ENCODE results near the gene HOXA1. TPM values are rescaled to one million over a fixed set of nuclear protein-coding genes. Genes with fewer than 3 reads are reported as not detected.

Gene HOXA1
- total RNA-seq, 3 donors from 2014 or later: 0.33 to 0.80 (median 0.44) TPM

DNA sequence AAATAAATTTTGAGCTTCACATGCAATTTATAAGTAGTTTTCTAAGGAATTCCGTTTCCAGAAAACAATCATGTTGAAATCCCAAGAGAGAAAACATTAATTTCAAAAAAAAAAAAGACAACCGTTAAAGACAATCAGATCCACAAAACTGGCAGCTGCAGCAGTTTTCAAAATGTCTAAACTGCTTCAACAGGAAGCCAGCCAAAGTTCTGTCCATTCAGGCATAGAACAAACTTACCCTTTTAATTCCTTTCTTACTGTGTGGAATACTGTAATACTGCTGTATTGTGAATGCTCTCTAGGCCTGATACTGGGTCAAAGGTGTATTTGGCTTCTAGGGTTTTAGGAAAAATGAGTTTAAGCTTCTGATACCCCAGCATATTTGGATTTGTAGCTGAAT lies 31.6 kb downstream of the HOXA1 start:
- Histone ChIP-seq H3K27ac (no peak overlapping the region), H3K9me3 (no peaks in the 10 kb centered on the region), H3K27me3 (no peaks in the 10 kb centered on the region), H3K4me3 (no peak overlapping the region), H3K36me3 (no peaks in the 10 kb centered on the region), H3K4me1 (no peaks in the 10 kb centered on the region)
- intact Hi-C loops (cut with DNase I; ENCODE audit: low total_unique reads): no loop called here
- no peak for DNase-seq (ENCODE audit: low spot score in 2 of 2)
- TF ChIP-seq, protein P1, sequence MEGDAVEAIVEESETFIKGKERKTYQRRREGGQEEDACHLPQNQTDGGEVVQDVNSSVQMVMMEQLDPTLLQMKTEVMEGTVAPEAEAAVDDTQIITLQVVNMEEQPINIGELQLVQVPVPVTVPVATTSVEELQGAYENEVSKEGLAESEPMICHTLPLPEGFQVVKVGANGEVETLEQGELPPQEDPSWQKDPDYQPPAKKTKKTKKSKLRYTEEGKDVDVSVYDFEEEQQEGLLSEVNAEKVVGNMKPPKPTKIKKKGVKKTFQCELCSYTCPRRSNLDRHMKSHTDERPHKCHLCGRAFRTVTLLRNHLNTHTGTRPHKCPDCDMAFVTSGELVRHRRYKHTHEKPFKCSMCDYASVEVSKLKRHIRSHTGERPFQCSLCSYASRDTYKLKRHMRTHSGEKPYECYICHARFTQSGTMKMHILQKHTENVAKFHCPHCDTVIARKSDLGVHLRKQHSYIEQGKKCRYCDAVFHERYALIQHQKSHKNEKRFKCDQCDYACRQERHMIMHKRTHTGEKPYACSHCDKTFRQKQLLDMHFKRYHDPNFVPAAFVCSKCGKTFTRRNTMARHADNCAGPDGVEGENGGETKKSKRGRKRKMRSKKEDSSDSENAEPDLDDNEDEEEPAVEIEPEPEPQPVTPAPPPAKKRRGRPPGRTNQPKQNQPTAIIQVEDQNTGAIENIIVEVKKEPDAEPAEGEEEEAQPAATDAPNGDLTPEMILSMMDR (IDR thresholded peaks at IDR 0.05): no peak

DNA sequence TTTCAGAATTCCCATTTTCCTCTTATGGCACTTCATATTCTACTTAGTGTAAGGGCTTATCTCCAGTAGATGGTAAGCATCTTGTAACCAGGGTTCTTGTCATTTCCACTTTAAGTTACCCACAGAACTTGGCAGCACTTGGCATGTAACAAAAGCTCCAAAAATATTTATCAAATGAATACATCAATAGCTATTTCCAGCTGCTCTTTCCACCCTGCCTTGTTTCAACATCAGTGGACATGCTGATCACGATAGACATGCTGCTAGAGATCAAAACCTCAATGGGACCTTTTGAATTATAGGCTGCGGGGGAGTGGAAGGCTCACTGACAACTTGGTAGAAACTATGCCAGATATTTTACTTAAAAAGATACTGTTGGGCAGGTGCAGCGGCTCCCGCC lies 32.9 kb downstream of the HOXA1 start:
- TF ChIP-seq, protein P1 (IDR thresholded peaks at IDR 0.05): no peak
- TF ChIP-seq POLR2AphosphoS5 (IDR thresholded peaks at IDR 0.05) (no peak), POLR2A (IDR thresholded peaks at IDR 0.05) (no peak)
- H3K36me3 ChIP-seq: no peaks in the 10 kb centered on the region
- H3K4me3 ChIP-seq: no peak overlapping the region
- no peak overlapping the region for H3K27ac ChIP-seq
- no peaks in the 10 kb centered on the region for H3K4me1 ChIP-seq
- intact Hi-C loops (cut with DNase I; ENCODE audit: low total_unique reads): no loop called here
- DNase-seq (ENCODE audit: low spot score in 2 of 2): no peak
- H3K9me3 ChIP-seq: no peaks in the 10 kb centered on the region
- no peaks in the 10 kb centered on the region for H3K27me3 ChIP-seq

DNA sequence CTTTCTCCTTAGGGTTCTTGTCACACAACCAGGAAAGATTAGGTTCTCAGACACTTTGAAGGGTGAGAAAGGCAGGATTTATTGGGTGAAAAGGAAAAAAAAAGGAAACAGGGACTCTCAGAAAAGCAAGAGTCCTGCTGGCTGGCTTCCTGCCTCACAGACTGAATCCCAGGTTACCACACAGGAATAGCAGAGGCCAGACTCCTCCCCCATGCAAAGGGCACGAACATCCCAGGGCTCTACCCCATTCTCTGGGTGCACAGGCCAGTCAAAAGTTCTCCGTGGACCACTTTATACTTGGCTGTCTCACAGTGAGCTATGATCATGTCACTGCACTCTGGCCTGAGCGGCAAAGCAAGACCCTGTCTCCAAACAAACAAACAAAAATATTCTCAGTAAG lies 42.6 kb downstream of the HOXA1 start:
- intact Hi-C loops (cut with DNase I; ENCODE audit: low total_unique reads): no loop called here
- no peaks in the 10 kb centered on the region for H3K4me1 ChIP-seq
- no peak for TF ChIP-seq POLR2AphosphoS5 (IDR thresholded peaks at IDR 0.05)
- no peak for TF ChIP-seq POLR2A (IDR thresholded peaks at IDR 0.05)
- TF ChIP-seq, protein P1 (IDR thresholded peaks at IDR 0.05): no peak
- H3K27me3 ChIP-seq: no peaks in the 10 kb centered on the region
- no peak overlapping the region for H3K27ac ChIP-seq
- no peaks in the 10 kb centered on the region for H3K36me3 ChIP-seq
- H3K4me3 ChIP-seq: no peak overlapping the region
- no peaks in the 10 kb centered on the region for H3K9me3 ChIP-seq
- DNase-seq (ENCODE audit: low spot score in 2 of 2): no peak

DNA sequence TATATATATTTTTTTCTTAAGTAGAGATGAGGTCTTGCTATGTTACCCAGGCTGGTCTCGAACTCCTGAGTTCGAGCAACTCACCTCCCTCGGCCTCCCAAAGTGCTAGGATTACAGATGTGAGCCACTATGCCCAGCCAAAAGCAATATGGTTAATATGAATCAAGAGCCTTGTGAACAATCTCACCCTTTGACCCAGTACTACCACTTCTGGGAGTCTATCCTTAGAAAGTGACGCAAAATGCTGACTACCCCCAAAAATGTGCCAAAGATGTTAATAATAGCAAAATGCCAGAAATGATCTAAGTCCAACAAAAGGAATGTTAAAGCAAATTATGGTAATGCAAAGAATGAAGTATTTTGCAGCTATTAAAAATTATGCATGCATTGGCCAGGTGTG lies 44.3 kb downstream of the HOXA1 start:
- Histone ChIP-seq H3K9me3 (no peaks in the 10 kb centered on the region), H3K27ac (no peak overlapping the region), H3K4me3 (no peak overlapping the region), H3K36me3 (no peaks in the 10 kb centered on the region), H3K27me3 (no peaks in the 10 kb centered on the region), H3K4me1 (no peaks in the 10 kb centered on the region)
- no peak for TF ChIP-seq POLR2A (IDR thresholded peaks at IDR 0.05)
- TF ChIP-seq, protein P1 (IDR thresholded peaks at IDR 0.05): no peak
- no peak for TF ChIP-seq POLR2AphosphoS5 (IDR thresholded peaks at IDR 0.05)
- no peak for DNase-seq (ENCODE audit: low spot score in 2 of 2)
- intact Hi-C loops (cut with DNase I; ENCODE audit: low total_unique reads): no loop called here

DNA sequence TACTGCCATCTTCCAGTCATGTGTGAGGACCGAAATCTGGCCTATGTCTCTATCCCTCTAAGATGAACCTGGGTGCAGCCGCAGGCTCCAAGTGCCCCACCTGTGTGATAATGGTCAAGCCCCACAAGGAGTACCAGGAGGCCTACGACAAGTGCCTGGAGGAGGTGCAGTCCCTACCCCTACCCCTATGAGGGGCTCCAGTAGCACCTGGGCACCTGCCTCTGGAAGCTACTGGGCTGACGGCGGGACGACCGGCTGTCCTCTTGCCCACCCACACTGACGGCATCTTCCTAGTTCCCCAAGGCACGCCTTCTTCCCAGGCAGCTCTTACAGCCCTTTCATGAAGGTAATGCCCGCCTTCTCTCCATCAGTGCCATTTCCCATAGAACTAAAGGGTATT lies 47.4 kb downstream of the HOXA1 start:
- intact Hi-C loops (cut with DNase I; ENCODE audit: low total_unique reads): no loop called here
- Histone ChIP-seq H3K4me1 (no peaks in the 10 kb centered on the region), H3K9me3 (no peaks in the 10 kb centered on the region), H3K36me3 (no peaks in the 10 kb centered on the region), H3K27me3 (no peaks in the 10 kb centered on the region), H3K4me3 (no peak overlapping the region), H3K27ac (no peak overlapping the region)
- TF ChIP-seq POLR2A (IDR thresholded peaks at IDR 0.05): no peak
- TF ChIP-seq, protein P1 (IDR thresholded peaks at IDR 0.05): no peak
- TF ChIP-seq POLR2AphosphoS5 (IDR thresholded peaks at IDR 0.05): no peak
- no peak for DNase-seq (ENCODE audit: low spot score in 2 of 2)

All from breast epithelium (tissue), 4 donors.